ENCODE results near the gene PKN1. TPM values are rescaled to one million over a fixed set of nuclear protein-coding genes. Genes with fewer than 3 reads are reported as not detected.

The PKN1 gene
- polyA plus RNA-seq, 1 donor from 2014 or later: 52.6 TPM

Other genes with a start within 250 kb of the PKN1 start
- gene ADGRL1, start 227.1 kb upstream of the PKN1 start, polyA plus RNA-seq: 0.11 TPM
- 89.3 TPM for gene ADGRE5, start 51.9 kb upstream of the PKN1 start, polyA plus RNA-seq
- gene DDX39A, start 14.0 kb upstream of the PKN1 start, polyA plus RNA-seq: 169 TPM
- gene PTGER1, start 42.0 kb downstream of the PKN1 start, polyA plus RNA-seq: not detected
- 10.1 TPM for gene GIPC1, start 62.8 kb downstream of the PKN1 start, polyA plus RNA-seq
- 77.1 TPM for gene DNAJB1, start 85.1 kb downstream of the PKN1 start, polyA plus RNA-seq
- 145 TPM for gene TECR, start 96.3 kb downstream of the PKN1 start, polyA plus RNA-seq
- 224 TPM for gene NDUFB7, start 138.8 kb downstream of the PKN1 start, polyA plus RNA-seq
- 27.0 TPM for gene CLEC17A, start 149.8 kb downstream of the PKN1 start, polyA plus RNA-seq
- gene ADGRE3, start 241.5 kb downstream of the PKN1 start, polyA plus RNA-seq: not detected

Data from IgD-negative memory B cell (primary cell).